Measurements from ENCODE around the gene PIK3R5.

DNA sequence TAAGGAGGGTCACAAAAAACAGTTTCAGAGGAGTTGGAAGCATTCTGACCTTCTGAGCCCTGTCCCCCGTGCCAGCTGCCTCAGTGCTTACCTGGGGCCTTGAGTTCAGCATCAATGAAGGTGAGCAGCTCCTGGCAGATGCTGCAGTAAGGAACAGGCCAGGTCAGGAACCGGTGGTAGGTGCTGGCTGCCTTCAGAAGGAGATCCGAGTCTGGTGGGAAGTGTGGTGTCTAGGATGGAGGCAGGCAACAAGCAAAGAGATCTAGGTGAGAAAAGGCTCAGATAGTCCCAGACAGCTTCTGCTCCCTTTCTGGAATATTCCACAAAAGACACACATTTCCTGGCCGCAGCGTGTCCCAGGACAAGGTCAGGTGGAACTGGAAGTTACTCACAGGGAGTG is 60.8 kb downstream of the PIK3R5 start:
- TF ChIP-seq EZH2 (IDR thresholded peaks at IDR 0.05) (no peak), POLR2A (IDR thresholded peaks at IDR 0.05; ENCODE audit: borderline replicate concordance, extremely low read depth, insufficient read depth, insufficient read length) (no peak), POLR2AphosphoS5 (IDR thresholded peaks at IDR 0.05; ENCODE audit: low read depth, low read length) (no peak), ZNF274 (IDR thresholded peaks at IDR 0.05; ENCODE audit: low read depth, low read length) (no peak)
- TF ChIP-seq, protein P1, sequence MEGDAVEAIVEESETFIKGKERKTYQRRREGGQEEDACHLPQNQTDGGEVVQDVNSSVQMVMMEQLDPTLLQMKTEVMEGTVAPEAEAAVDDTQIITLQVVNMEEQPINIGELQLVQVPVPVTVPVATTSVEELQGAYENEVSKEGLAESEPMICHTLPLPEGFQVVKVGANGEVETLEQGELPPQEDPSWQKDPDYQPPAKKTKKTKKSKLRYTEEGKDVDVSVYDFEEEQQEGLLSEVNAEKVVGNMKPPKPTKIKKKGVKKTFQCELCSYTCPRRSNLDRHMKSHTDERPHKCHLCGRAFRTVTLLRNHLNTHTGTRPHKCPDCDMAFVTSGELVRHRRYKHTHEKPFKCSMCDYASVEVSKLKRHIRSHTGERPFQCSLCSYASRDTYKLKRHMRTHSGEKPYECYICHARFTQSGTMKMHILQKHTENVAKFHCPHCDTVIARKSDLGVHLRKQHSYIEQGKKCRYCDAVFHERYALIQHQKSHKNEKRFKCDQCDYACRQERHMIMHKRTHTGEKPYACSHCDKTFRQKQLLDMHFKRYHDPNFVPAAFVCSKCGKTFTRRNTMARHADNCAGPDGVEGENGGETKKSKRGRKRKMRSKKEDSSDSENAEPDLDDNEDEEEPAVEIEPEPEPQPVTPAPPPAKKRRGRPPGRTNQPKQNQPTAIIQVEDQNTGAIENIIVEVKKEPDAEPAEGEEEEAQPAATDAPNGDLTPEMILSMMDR (IDR thresholded peaks at IDR 0.05 in 2 of 3, conservative IDR thresholded peaks at IDR 0.05 in 1 of 3; ENCODE audit: borderline replicate concordance in 1 of 3, insufficient read depth in 1 of 3, low read depth in 2 of 3, low read length in 2 of 3): no peak
- TF ChIP-seq, protein P2, sequence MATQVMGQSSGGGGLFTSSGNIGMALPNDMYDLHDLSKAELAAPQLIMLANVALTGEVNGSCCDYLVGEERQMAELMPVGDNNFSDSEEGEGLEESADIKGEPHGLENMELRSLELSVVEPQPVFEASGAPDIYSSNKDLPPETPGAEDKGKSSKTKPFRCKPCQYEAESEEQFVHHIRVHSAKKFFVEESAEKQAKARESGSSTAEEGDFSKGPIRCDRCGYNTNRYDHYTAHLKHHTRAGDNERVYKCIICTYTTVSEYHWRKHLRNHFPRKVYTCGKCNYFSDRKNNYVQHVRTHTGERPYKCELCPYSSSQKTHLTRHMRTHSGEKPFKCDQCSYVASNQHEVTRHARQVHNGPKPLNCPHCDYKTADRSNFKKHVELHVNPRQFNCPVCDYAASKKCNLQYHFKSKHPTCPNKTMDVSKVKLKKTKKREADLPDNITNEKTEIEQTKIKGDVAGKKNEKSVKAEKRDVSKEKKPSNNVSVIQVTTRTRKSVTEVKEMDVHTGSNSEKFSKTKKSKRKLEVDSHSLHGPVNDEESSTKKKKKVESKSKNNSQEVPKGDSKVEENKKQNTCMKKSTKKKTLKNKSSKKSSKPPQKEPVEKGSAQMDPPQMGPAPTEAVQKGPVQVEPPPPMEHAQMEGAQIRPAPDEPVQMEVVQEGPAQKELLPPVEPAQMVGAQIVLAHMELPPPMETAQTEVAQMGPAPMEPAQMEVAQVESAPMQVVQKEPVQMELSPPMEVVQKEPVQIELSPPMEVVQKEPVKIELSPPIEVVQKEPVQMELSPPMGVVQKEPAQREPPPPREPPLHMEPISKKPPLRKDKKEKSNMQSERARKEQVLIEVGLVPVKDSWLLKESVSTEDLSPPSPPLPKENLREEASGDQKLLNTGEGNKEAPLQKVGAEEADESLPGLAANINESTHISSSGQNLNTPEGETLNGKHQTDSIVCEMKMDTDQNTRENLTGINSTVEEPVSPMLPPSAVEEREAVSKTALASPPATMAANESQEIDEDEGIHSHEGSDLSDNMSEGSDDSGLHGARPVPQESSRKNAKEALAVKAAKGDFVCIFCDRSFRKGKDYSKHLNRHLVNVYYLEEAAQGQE (IDR thresholded peaks at IDR 0.05; ENCODE audit: low read depth): no peak
- TF ChIP-seq, protein P3, sequence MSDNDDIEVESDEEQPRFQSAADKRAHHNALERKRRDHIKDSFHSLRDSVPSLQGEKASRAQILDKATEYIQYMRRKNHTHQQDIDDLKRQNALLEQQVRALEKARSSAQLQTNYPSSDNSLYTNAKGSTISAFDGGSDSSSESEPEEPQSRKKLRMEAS (IDR thresholded peaks at IDR 0.05): no peak

Measured in HCT116 (cell line).